IPS DF 6.9 (cell line): ENCODE measurements around the gene DCTN1.
"Not testable (repeated sequence)": the region's sequence is repeated elsewhere in the genome, so short reads cannot be mapped to it uniquely, and the experiment has no call there.

Source experiments
- DNase-seq: peaks from one replicate; pipeline ENCODE4 v3.0.0-alpha.2; 2013; ENCODE audit warnings: low read depth, low spot score
- H3K27ac ChIP-seq: one replicate; pipeline ENCODE4 v1.5.1; 2013; ENCODE audit warnings: low read length, control low read depth
- H3K27me3 ChIP-seq: 2 replicates; pipeline ENCODE4 v1.6.1; 2013; ENCODE audit warnings: mild to moderate bottlenecking, low read length; ENCODE audit not compliant: control insufficient read depth, insufficient read depth
- H3K36me3 ChIP-seq: 2 replicates; pipeline ENCODE4 v1.6.1; 2013; ENCODE audit warnings: low read length; ENCODE audit not compliant: control insufficient read depth, insufficient read depth
- H3K4me1 ChIP-seq: 2 replicates; pipeline ENCODE4 v1.6.1; 2013; ENCODE audit warnings: low read length; ENCODE audit not compliant: control insufficient read depth, insufficient read depth
- H3K4me3 ChIP-seq: 2 replicates; pipeline ENCODE4 v1.5.1; 2013; ENCODE audit warnings: mild to moderate bottlenecking, low read length
- H3K9me3 ChIP-seq: 2 replicates; pipeline ENCODE4 v1.6.1; 2013; ENCODE audit warnings: low read length, inconsistent platforms; ENCODE audit not compliant: control insufficient read depth, insufficient read depth
- whole genome bisulfite sequencing: extraction: QIAGEN DNeasy Blood & Tissue Kit; methylation state at CpG from one replicate; pipeline ENCODE4 v1.1.7; 2013; ENCODE audit warnings: mixed read lengths, missing lambda C conversion rate; ENCODE audit not compliant: insufficient read length, insufficient coverage; 5-methylcytosine and 5-hydroxymethylcytosine counted together

DCTN1 gene

DNA sequence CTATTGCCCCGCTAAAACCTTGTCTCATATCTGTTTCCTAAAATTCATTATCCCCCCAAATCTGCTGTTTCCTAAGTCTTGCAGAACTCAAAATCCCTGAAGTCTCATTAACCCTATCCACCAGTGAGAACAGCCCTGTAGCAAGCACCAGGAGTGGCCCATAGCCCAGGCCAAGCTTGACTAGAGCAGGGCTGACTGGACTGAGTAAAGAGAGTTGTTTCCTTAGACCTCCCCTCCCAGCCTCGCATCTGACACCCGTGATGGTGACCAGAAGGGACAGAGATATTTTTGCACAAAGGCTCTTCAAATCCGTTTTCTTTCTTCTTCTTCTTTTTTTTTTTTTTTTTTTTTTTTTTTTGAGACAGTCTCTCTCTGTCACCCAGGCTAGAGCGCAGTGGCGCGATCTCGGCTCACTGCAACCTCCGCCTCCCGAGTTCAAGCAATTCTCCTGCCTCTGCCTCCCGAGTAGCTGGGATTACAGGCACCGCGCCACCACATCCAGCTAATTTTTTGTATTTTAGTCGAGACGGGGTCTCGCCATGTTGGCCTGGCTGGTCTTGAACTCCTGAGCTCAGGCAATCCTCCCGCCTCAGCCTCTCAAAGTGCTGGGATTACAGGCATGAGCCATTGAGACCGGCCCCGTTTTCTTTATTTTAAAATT is 40.5 kb upstream of the DCTN1 start:
- H3K27me3 ChIP-seq, H3K4me3 ChIP-seq, H3K27ac ChIP-seq, H3K4me1 ChIP-seq, H3K36me3 ChIP-seq, DNase-seq, H3K9me3 ChIP-seq: not testable (repeated sequence)
- WGBS, result no CpG with 5 or more reads among the region's 19 CpGs

DNA sequence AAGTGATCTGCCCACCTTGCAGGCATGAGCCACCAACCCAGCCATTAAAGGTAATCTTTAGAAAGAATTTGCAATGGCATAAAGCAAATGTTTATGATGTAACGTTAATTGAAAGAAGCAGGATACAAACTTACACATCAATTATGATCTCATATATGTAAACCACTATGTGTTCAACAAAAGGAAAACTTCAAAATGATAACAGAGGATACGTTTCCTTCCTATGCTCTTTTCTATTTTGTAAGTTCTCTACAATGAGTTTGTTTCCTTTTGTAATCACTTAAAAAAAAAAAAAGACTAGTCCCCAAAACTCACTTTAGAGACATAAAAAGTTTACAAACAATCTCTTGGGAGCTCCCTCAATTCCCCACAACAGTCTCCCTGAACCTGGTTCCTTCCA is 39.9 kb upstream of the DCTN1 start:
- no CpG with 5 or more reads among the region's 2 CpGs for WGBS
- Histone ChIP-seq H3K27me3 (no peaks in the 10 kb centered on the region), H3K27ac (no peak overlapping the region), H3K4me3 (no peak overlapping the region), H3K4me1 (no peaks in the 10 kb centered on the region), H3K36me3 (no peaks in the 10 kb centered on the region), H3K9me3 (no peaks in the 10 kb centered on the region)
- no peak for DNase-seq

DNA sequence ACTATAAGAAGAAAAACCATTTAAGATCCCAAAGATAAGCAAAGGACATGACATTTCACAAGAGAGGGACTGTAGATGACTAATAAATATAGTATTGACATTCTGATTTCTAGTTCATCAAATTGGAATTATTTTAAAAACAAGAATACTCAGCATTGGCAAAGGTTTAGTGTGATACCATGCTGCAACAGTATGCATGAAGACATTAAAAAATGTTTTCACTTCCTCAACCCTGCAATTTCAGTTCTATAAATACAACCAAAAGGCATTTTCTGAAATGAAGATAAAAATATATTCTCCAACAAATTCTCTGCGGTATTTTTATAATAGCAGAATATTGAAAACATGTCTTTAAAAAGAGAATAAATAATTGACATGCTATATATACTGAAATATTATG is 39.2 kb upstream of the DCTN1 start:
- no CpG with 5 or more reads among the region's 1 CpG for WGBS
- H3K4me3 ChIP-seq, result no peak overlapping the region
- DNase-seq, result no peak
- no peaks in the 10 kb centered on the region for H3K36me3 ChIP-seq
- no peaks in the 10 kb centered on the region for H3K4me1 ChIP-seq
- no peaks in the 10 kb centered on the region for H3K27me3 ChIP-seq
- H3K27ac ChIP-seq, result no peak overlapping the region
- no peaks in the 10 kb centered on the region for H3K9me3 ChIP-seq

DNA sequence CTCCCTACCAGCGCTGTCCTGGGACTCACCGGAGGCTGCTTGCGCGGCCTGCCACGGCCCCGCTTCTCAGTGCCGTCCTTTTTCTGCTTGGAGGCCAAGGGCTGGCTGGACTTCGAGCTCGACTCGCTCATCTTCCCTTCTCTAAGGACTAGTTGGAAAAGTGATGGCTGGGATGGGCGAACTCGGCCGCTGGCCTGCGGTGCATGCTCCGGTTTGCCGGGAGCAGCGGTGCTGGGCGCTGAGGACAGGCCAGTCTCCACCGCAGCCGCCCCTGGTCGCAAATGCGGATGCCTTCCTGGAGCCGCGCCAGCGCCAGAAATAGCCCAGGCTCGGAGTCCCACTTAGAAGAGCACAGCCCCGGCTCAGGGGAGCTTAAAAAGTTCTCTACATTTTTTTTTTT is 38.2 kb upstream of the DCTN1 start:
- H3K36me3 ChIP-seq, result no peaks in the 10 kb centered on the region
- H3K4me3 ChIP-seq, result no peak overlapping the region
- DNase-seq, result no peak
- H3K4me1 ChIP-seq, result no peaks in the 10 kb centered on the region
- no peaks in the 10 kb centered on the region for H3K9me3 ChIP-seq
- no peak overlapping the region for H3K27ac ChIP-seq
- H3K27me3 ChIP-seq, result no peaks in the 10 kb centered on the region
- no CpG with 5 or more reads among the region's 27 CpGs for WGBS

DNA sequence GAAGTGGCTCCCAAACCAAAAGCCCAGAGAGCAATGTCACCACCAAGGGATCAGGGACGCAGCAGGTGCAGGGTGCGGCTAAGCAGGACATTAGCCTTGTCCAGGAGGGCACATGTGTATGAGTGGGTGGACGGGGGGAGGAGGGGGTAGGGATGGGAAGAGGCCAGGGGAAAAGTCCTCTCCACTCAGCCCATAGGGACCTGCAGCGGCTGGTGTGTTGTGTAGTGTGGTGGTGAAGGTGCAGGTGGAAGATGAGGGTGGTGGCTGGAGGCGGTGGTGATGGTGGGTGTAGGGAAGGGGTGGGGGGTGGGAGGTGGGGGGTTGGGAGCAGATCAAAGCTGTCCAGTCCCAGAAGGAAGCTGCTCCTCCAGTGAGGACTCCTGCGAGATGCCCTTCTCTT is 37.7 kb upstream of the DCTN1 start:
- Histone ChIP-seq H3K9me3 (no peaks in the 10 kb centered on the region), H3K27me3 (no peaks in the 10 kb centered on the region), H3K4me3 (no peak overlapping the region), H3K4me1 (no peaks in the 10 kb centered on the region), H3K27ac (no peak overlapping the region), H3K36me3 (no peaks in the 10 kb centered on the region)
- DNase-seq, result no peak
- WGBS, result no CpG with 5 or more reads among the region's 6 CpGs

DNA sequence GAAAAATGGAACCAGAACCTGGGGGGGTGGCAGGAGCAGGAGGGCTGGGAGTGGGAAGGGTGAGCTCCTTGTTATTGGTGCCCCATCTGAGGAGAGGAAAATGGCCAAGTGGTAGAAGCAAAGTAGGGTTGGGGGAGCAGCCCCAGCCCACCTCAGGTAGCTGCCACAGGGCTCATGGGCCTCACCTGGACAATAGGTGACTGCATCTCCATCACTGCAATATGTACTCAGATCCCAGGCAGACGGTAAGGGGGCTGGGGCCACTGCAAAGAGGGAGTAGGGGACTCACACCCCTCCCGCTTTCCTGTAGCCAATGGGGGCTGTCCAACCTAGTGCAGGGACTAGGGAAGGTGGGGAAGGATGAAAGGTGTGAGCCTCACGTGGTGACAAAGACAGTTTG is 37.1 kb upstream of the DCTN1 start:
- H3K9me3 ChIP-seq, result no peaks in the 10 kb centered on the region
- WGBS, result no CpG with 5 or more reads among the region's 3 CpGs
- no peaks in the 10 kb centered on the region for H3K27me3 ChIP-seq
- no peak overlapping the region for H3K27ac ChIP-seq
- no peaks in the 10 kb centered on the region for H3K4me1 ChIP-seq
- DNase-seq, result no peak
- no peak overlapping the region for H3K4me3 ChIP-seq
- no peaks in the 10 kb centered on the region for H3K36me3 ChIP-seq

DNA sequence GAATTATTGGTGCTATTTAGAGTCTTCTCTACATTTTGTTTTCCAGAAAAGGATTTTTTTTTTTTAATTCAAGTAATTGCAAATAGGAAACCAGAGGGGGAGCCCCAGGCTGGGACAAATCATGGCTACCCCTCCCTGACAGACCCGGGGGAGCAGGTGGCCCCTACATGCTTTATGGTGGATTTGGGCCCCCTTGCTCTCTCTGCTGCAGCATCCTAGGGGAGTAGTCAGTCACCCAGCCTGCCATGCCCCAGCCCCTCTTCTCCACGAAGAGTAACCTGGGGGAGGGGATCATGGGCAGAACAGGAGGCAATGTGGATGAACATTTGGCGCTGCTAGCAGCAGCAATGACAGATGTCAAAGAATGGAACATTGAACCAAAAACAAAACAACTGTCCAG is 36.7 kb upstream of the DCTN1 start:
- Histone ChIP-seq H3K27ac (no peak overlapping the region), H3K4me1 (no peaks in the 10 kb centered on the region), H3K27me3 (no peaks in the 10 kb centered on the region), H3K36me3 (no peaks in the 10 kb centered on the region), H3K4me3 (no peak overlapping the region), H3K9me3 (no peaks in the 10 kb centered on the region)
- DNase-seq, result no peak
- WGBS, result no CpG with 5 or more reads among the region's 3 CpGs

DNA sequence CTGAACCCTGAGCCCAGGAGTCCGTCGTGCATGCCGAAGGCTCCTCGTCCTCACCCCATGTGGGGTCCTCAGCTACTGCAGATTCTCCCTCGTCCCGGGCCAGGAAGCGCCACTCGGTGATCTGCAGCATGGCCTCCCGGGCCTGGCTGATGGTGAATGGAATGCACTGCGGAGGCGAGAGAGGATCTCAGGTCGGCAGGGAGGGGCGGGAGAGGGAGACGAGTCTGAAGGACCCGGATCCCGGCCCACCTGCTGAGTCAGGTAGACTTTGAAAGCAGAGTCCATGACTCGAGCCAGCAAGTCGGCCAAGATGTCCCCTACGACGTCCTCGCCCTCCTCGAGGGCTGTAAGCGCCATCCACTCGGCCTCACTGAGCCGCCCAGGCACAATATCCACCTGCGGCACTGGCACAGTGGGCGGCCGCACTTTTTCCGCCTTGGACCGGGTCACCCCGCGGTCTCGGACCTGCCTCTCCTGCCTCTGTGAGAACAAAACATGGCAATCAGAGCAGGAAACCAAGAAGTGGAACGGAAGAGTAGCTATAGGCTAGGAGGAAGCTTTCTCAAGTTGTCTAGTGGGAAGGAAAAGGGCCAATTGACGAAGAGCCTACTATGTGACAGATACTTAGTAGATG is 35.8 kb upstream of the DCTN1 start:
- no CpG with 5 or more reads among the region's 35 CpGs for WGBS
- no peak overlapping the region for H3K4me3 ChIP-seq

DNA sequence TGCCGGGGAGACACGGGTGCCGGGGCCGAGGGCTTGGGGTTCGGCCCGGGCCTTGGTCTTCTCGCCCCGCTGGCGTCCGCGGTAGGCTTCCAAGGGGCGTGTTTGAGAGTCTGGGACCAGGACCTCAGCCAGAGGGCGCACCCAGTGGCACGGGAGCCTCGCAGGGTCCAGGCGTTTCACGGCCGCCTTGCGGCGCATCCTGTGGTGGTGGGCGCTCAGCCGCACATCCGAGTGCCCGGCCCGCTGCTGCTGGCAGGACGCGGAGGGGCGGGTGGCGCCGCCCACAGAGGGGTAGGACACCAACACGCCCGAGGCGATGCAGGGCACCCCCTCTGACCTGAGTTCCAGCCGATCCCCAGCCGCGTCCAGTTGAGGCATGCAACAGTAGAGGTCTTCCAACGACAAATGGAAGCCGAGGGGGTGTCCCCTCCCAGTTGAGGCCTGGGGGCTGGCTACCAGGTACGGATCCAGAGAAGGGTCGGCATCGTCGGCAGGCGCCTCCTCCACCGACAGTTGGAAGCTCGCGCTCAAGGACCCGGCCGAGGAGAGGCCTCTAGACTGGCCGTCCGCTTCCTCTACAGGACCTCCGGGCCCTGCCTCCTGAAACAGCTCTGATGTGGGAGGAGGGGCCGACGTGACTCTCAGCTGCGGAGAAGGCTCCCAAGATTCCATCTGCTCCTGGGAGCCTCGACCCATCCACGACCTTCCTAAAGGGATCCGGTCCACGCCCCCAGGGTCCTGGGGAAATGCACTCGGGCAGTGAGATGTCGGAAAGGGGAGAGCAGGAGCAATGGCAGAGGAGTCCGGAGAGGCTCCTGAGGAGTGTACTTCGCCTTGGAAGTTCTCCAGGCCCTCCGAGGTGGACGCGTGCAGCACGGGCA is 35.0 kb upstream of the DCTN1 start:
- Histone ChIP-seq H3K27ac (no peak overlapping the region), H3K36me3 (no peaks in the 10 kb centered on the region), H3K4me1 (no peaks in the 10 kb centered on the region), H3K27me3 (no peaks in the 10 kb centered on the region), H3K9me3 (no peaks in the 10 kb centered on the region), H3K4me3 (no peak overlapping the region)
- no CpG with 5 or more reads among the region's 66 CpGs for WGBS
- DNase-seq, result no peak

More for the DNA sequence above, 35.8 kb upstream of the DCTN1 start:
- H3K9me3 ChIP-seq, result no peaks in the 10 kb centered on the region
- no peak for DNase-seq
- no peaks in the 10 kb centered on the region for H3K4me1 ChIP-seq
- no peaks in the 10 kb centered on the region for H3K36me3 ChIP-seq
- no peak overlapping the region for H3K27ac ChIP-seq
- no peaks in the 10 kb centered on the region for H3K27me3 ChIP-seq

DNA sequence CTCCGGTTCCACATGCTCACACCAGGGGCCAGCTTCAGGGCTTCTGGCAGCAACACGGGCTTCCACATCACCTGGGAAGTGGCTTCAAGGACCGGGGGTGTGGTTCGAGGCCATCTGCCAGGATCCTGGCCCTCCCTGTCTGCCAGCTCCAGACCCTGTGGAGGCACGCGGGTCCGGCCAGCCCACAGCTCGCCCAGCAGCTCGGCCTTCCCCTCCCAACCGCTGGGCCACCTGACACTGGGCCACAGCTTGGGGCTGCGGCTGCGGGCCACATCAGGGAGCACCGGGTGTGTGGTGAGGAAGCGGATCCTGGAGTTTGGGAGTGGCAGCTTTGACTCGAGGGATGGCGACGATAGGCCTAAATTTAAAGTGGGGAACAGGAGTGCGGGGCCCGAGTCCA is 34.3 kb upstream of the DCTN1 start:
- no CpG with 5 or more reads among the region's 19 CpGs for WGBS

More for the DNA sequence above, 34.3 kb upstream of the DCTN1 start:
- Histone ChIP-seq H3K27ac (no peak overlapping the region), H3K9me3 (no peaks in the 10 kb centered on the region), H3K36me3 (no peaks in the 10 kb centered on the region), H3K4me3 (no peak overlapping the region), H3K27me3 (no peaks in the 10 kb centered on the region), H3K4me1 (no peaks in the 10 kb centered on the region)
- no peak for DNase-seq
